GM12878 (cell line): ENCODE data around the gene NFILZ. TPM values are rescaled to one million over a fixed set of nuclear protein-coding genes. Genes with fewer than 3 reads are reported as not detected.
"Not testable (repeated sequence)": the region's sequence is repeated elsewhere in the genome, so short reads cannot be mapped to it uniquely, and the experiment has no call there.

Experiments used
- ATAC-seq: fragments of 200-7000 bp; cut with Tn5 transposase; 3 replicates; pipeline ENCODE4 v1.9.1; 2020; ENCODE audit warnings: mild to moderate bottlenecking, moderate library complexity
- BruUV-seq: library from RNA; stranded (reverse); fragments of 400-500 nt; replicated peaks from 2 replicates; lab custom pipeline; 2021; lab: Mats Ljungman, UMichigan
- CTCF ChIA-PET: fragments of 300-600 bp; sonication (Branson Sonifier 250); formaldehyde crosslinking; extraction: SDS; loops from one replicate; lab custom pipeline; 2021; ENCODE audit warnings: inconsistent platforms; lab: Yijun Ruan, JAX
- POLR2A ChIA-PET: fragments of 350-600 bp; formaldehyde crosslinking; extraction: SDS; loops from one replicate; lab custom pipeline; 2021; ENCODE audit warnings: inconsistent platforms; lab: Charles Lee
- RAD21 ChIA-PET: fragments of 300-600 bp; sonication (Branson Sonifier 250); formaldehyde crosslinking; loops from one replicate; lab custom pipeline; 2023; ENCODE audit warnings: antibody characterized with exemption; ENCODE audit not compliant: unreplicated experiment; lab: Charles Lee
- SMC1A ChIA-PET: fragments of 300-600 bp; sonication (Branson Sonifier 250); formaldehyde crosslinking; loops from one replicate; lab custom pipeline; 2023; ENCODE audit not compliant: unreplicated experiment, uncharacterized antibody; lab: Charles Lee
- DNase-seq: peaks from one replicate; pipeline ENCODE4 v3.0.0-alpha.2; 2011; ENCODE audit warnings: low read depth, low spot score
- FAIRE-seq: peaks from 3 replicates; lab custom pipeline; 2011; peaks lifted over from hg19 to GRCh38; lab: Jason Lieb, UNC
- H2AFZ ChIP-seq: 2 replicates; pipeline ENCODE4 v1.6.0; 2011; ENCODE audit warnings: low read depth, low read length, control low read depth; ENCODE audit not compliant: control insufficient read depth
- H3K27ac ChIP-seq: 2 replicates; pipeline ENCODE4 v1.5.1; 2011; ENCODE audit warnings: control low read depth; ENCODE audit not compliant: control insufficient read depth, insufficient read depth
- H3K27me3 ChIP-seq, 2 experiments: replicated peaks in 1 of 2; 2 replicates each; pipeline versions ENCODE4 v1.6.0 to v1.6.1; 2011; ENCODE audit warnings: low read length in 1 of 2; ENCODE audit not compliant: control insufficient read depth in 2 of 2, insufficient read depth in 2 of 2
- H3K36me3 ChIP-seq, 2 experiments: 2 replicates each; pipeline ENCODE4 v1.5.1; 2011; ENCODE audit warnings: low read length in 1 of 2; ENCODE audit not compliant: control insufficient read depth in 2 of 2, insufficient read depth in 2 of 2
- H3K4me1 ChIP-seq: 2 replicates; pipeline ENCODE4 v1.6.1; 2011; ENCODE audit warnings: mild to moderate bottlenecking, low read length, moderate library complexity, mixed read lengths; ENCODE audit not compliant: control insufficient read depth, insufficient read depth
- H3K4me2 ChIP-seq: 2 replicates; pipeline ENCODE4 v1.6.0; 2011; ENCODE audit warnings: control low read depth; ENCODE audit not compliant: control insufficient read depth, insufficient read depth
- H3K4me3 ChIP-seq: fragments of 200-600 bp; sonication (generic); 2 replicates; pipeline ENCODE4 v1.5.1; 2016
- H3K79me2 ChIP-seq: 2 replicates; pipeline ENCODE4 v1.6.0; 2011; ENCODE audit warnings: low read length; ENCODE audit not compliant: control insufficient read depth, insufficient read depth
- H3K9ac ChIP-seq: 2 replicates; pipeline ENCODE4 v1.8.0; 2011; ENCODE audit warnings: low read length, control low read depth, mixed read lengths; ENCODE audit not compliant: control insufficient read depth, insufficient read depth
- H3K9me3 ChIP-seq: replicated peaks from 3 replicates; pipeline ENCODE4 v1.5.1; 2011; ENCODE audit warnings: mild to moderate bottlenecking, low read length; ENCODE audit not compliant: control insufficient read depth, insufficient read depth
- H4K20me1 ChIP-seq: 2 replicates; pipeline ENCODE4 v1.6.0; 2011; ENCODE audit not compliant: control insufficient read depth, insufficient read depth
- WGBS: methylation state at CpG from one replicate; pipeline ENCODE4 v1.1.6; 2016; ENCODE audit warnings: low lambda C conversion rate; ENCODE audit not compliant: insufficient replicate concordance, insufficient coverage; ENCODE audit errors: missing lambda C conversion rate; 5-methylcytosine and 5-hydroxymethylcytosine counted together
- in situ Hi-C: fragments of 300-500 bp; cut with MboI; formaldehyde crosslinking; loops from 9 replicates; pipeline ENCODE4 v1.14.3; 2018; ENCODE audit warnings: mixed read lengths
- intact Hi-C: fragments of 100-400 bp; cut with micrococcal nuclease; formaldehyde crosslinking; loops from one replicate; pipeline ENCODE4 v1.14.2; 2022; ENCODE audit not compliant: unreplicated experiment
- polyA plus RNA-seq, 11 experiments: library from polyadenylated mRNA; depleted of rRNA in 4 of 11; unstranded in 6 of 11; stranded (reverse) in 5 of 11; fragments of >200 nt; fragmentation: Nextera tagmentation in 4 of 11; fragmentation: Illumina TruSeq in 1 of 11; extraction: Ambion mirVana in 4 of 11; extraction: Trizol in 1 of 11; gene quantifications; 1 replicate in 1 of 11; 2 replicates in 10 of 11; pipeline versions ENCODE4 v1.2.1 to v1.2.3, GENCODE V29; 2011 to 2016; ENCODE audit warnings: inconsistent platforms in 2 of 11, missing spikeins in 2 of 11, low read depth in 1 of 11
- total RNA-seq, 4 experiments: library from RNA; depleted of rRNA in 3 of 4; stranded (reverse); fragments of >200 nt in 3 of 4; fragmentation: Illumina TruSeq in 1 of 4; extraction: Trizol in 1 of 4; gene quantifications; 2 replicates each; pipeline versions ENCODE4 v1.2.1 to v1.2.3, GENCODE V29; 2013 to 2021
- TF ChIP-seq, protein P1 (sequence below): fragments of 450-650 bp; IDR thresholded peaks from 2 replicates; pipeline ENCODE4 v1.6.1; 2017; ENCODE audit warnings: mild to moderate bottlenecking, moderate library complexity

Gene NFILZ
- total and polyA plus RNA-seq, 10 of the 15 experiments (the other 5 are each of a cell fraction or from before 2014, with no cell fraction given), result not detected

DNA sequence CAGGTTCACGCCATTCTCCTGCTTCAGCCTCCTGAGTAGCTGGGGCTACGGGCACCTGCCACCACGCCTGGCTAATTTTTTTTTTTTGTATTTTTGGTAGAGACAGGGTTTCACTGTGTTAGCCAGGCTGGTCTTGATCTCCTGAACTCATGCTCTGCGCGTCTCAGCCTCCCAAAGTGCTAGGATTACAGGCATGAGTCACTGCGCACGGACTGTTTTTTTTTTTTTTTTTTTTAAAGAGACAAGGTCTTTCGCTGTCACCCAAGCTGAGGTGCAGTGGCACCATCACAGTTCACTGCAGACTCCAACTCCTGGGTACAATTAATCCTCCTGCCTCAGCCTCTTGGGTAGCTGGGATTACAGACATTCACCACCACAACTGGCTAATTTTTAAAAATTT, 11.7 kb upstream of the NFILZ start (continued):
- TF ChIP-seq, protein P1, sequence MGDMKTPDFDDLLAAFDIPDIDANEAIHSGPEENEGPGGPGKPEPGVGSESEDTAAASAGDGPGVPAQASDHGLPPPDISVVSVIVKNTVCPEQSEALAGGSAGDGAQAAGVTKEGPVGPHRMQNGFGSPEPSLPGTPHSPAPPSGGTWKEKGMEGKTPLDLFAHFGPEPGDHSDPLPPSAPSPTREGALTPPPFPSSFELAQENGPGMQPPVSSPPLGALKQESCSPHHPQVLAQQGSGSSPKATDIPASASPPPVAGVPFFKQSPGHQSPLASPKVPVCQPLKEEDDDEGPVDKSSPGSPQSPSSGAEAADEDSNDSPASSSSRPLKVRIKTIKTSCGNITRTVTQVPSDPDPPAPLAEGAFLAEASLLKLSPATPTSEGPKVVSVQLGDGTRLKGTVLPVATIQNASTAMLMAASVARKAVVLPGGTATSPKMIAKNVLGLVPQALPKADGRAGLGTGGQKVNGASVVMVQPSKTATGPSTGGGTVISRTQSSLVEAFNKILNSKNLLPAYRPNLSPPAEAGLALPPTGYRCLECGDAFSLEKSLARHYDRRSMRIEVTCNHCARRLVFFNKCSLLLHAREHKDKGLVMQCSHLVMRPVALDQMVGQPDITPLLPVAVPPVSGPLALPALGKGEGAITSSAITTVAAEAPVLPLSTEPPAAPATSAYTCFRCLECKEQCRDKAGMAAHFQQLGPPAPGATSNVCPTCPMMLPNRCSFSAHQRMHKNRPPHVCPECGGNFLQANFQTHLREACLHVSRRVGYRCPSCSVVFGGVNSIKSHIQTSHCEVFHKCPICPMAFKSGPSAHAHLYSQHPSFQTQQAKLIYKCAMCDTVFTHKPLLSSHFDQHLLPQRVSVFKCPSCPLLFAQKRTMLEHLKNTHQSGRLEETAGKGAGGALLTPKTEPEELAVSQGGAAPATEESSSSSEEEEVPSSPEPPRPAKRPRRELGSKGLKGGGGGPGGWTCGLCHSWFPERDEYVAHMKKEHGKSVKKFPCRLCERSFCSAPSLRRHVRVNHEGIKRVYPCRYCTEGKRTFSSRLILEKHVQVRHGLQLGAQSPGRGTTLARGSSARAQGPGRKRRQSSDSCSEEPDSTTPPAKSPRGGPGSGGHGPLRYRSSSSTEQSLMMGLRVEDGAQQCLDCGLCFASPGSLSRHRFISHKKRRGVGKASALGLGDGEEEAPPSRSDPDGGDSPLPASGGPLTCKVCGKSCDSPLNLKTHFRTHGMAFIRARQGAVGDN, result no peak

GRCh38 chr19:8622886-8623285, 7.5 kb upstream of the NFILZ start:
- H3K27ac ChIP-seq, intact Hi-C loops, H3K36me3 ChIP-seq, RAD21 ChIA-PET, POLR2A ChIA-PET, H4K20me1 ChIP-seq, ATAC-seq, H3K9me3 ChIP-seq, H3K4me1 ChIP-seq, H3K27me3 ChIP-seq, CTCF ChIA-PET, BruUV-seq, H3K79me2 ChIP-seq, H2AFZ ChIP-seq, H3K9ac ChIP-seq, in situ Hi-C loops, H3K4me2 ChIP-seq, FAIRE-seq, SMC1A ChIA-PET, H3K4me3 ChIP-seq, DNase-seq: not testable (repeated sequence)
- 25% methylated on average over 4 of the region's 4 CpGs for WGBS
